Tibial artery (tissue), 4 donors: ENCODE data around the gene SNTG2.

ENCODE experiments used
- DNase-seq, 2 donors: peaks; one replicate each; pipeline ENCODE4 v3.0.0-alpha.2; 2019
- H3K27ac ChIP-seq, 2 donors: fragments of 200-600 bp; sonication (generic) in 1 of 2; 1 replicate in 1 of 2; 2 replicates in 1 of 2; pipeline ENCODE4 v1.5.1; 2018 to 2019; ENCODE audit warnings: mild to moderate bottlenecking in 1 of 2
- H3K27me3 ChIP-seq, 2 donors: fragments of 200-600 bp; sonication (generic) in 1 of 2; one replicate each; pipeline versions ENCODE4 v1.5.1 to v1.6.0; 2016 to 2019
- H3K36me3 ChIP-seq, 3 donors: fragments of 200-600 bp; sonication (generic) in 2 of 3; one replicate each; pipeline ENCODE4 v1.5.1; 2016 to 2019; ENCODE audit warnings: mild to moderate bottlenecking in 2 of 3
- H3K4me1 ChIP-seq, 4 donors: fragments of 200-600 bp; sonication (generic) in 2 of 4; 1 replicate in 3 of 4; 2 replicates in 1 of 4; pipeline ENCODE4 v1.5.1; 2016 to 2019
- H3K4me3 ChIP-seq, 2 donors: fragments of 200-600 bp; sonication (generic) in 1 of 2; 1 replicate in 1 of 2; 2 replicates in 1 of 2; pipeline ENCODE4 v1.5.1; 2018 to 2019; ENCODE audit warnings: mild to moderate bottlenecking in 2 of 2
- H3K9me3 ChIP-seq, 3 donors: fragments of 200-600 bp; sonication (generic) in 1 of 3; one replicate each; pipeline ENCODE4 v1.5.1; 2016 to 2019
- CTCF ChIP-seq, 2 experiments: fragments of 200-600 bp in 1 of 2; fragments of 450-650 bp in 1 of 2; IDR thresholded peaks; one replicate each; pipeline ENCODE4 v1.5.1; 2017 to 2019; ENCODE audit warnings: antibody characterized with exemption in 2 of 2, mild to moderate bottlenecking in 1 of 2, moderate library complexity in 1 of 2
- intact Hi-C: fragments of 100-400 bp; cut with DNase I; formaldehyde crosslinking; loops from one replicate; pipeline ENCODE4 v1.15.0; 2023; ENCODE audit warnings: low total_unique reads

SNTG2 gene

GRCh38 chr2:923832-924601 lies 26.6 kb upstream of the SNTG2 start:
- H3K27ac ChIP-seq: no peak overlapping the region
- no peak overlapping the region for H3K4me3 ChIP-seq
- no peaks in the 10 kb centered on the region for H3K36me3 ChIP-seq
- H3K4me1 ChIP-seq: no peaks in the 10 kb centered on the region
- TF ChIP-seq CTCF (IDR thresholded peaks at IDR 0.05): no peak
- DNase-seq: no peak
- intact Hi-C loops: no loop called here
- peaks cover 0 to 7% of the 10 kb centered on the region in 2 donors for H3K27me3 ChIP-seq
- no peaks in the 10 kb centered on the region for H3K9me3 ChIP-seq

DNA sequence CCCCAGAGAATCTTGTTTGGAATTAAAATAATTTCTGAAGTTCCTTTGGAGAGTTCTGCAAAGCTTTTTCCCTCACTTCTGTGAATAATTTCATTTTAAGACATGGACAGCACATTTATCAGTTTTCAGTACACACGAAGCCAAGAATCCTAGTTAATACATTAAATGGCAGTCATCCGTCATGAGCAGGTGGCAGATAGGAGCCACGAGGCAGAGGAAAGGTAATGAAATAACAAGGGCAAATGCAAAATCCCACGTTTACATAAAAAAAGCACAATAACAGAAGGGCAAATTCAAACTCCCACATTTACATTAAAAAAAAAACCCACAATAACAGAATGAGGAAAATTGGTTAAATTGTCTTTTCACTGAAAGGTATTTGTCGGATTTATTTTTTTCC lies 25.9 kb upstream of the SNTG2 start:
- intact Hi-C loops: no loop called here
- H3K4me1 ChIP-seq: no peaks in the 10 kb centered on the region
- TF ChIP-seq CTCF (IDR thresholded peaks at IDR 0.05): no peak

GRCh38 chr2:925309-925708 lies 25.3 kb upstream of the SNTG2 start:
- DNase-seq: no peak
- no peaks in the 10 kb centered on the region for H3K36me3 ChIP-seq

More for the DNA sequence above, 25.9 kb upstream of the SNTG2 start:
- no peak overlapping the region for H3K27ac ChIP-seq
- H3K36me3 ChIP-seq: no peaks in the 10 kb centered on the region
- DNase-seq: no peak
- no peak overlapping the region for H3K4me3 ChIP-seq
- peaks cover 0 to 7% of the 10 kb centered on the region in 2 donors for H3K27me3 ChIP-seq
- H3K9me3 ChIP-seq: no peaks in the 10 kb centered on the region

DNA sequence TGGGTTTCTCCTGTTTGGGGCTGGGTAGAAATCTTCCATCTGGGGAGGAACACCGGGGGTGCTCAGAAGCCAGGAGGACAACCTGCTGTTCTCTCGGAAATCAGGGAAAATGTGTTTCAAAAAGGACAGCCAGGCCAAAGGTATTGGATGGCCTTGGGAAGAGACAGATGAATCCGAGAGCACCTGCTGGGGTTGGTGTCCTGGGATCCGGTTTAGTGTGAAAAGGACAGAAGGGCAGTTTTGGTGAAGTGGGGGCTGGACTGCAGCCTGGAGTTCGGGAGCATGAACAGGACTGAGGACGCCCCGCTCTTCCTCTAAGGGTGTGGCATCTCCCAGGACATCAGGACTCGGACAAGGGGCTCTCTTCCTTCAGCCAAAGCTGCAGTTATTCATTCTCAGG lies 24.9 kb upstream of the SNTG2 start:
- no peaks in the 10 kb centered on the region for H3K4me1 ChIP-seq
- H3K4me3 ChIP-seq: no peak overlapping the region
- no peak for DNase-seq
- no peak overlapping the region for H3K27ac ChIP-seq
- H3K9me3 ChIP-seq: no peaks in the 10 kb centered on the region
- no peaks in the 10 kb centered on the region for H3K36me3 ChIP-seq
- TF ChIP-seq CTCF (IDR thresholded peaks at IDR 0.05): no peak
- intact Hi-C loops: no loop called here
- H3K27me3 ChIP-seq: peaks cover 0 to 7% of the 10 kb centered on the region in 2 donors

More at GRCh38 chr2:925309-925708, 25.3 kb upstream of the SNTG2 start:
- Histone ChIP-seq H3K27ac (no peak overlapping the region), H3K4me3 (no peak overlapping the region), H3K4me1 (no peaks in the 10 kb centered on the region), H3K9me3 (no peaks in the 10 kb centered on the region), H3K27me3 (peaks cover 0 to 7% of the 10 kb centered on the region in 2 donors)
- no peak for TF ChIP-seq CTCF (IDR thresholded peaks at IDR 0.05)
- intact Hi-C loops: no loop called here

DNA sequence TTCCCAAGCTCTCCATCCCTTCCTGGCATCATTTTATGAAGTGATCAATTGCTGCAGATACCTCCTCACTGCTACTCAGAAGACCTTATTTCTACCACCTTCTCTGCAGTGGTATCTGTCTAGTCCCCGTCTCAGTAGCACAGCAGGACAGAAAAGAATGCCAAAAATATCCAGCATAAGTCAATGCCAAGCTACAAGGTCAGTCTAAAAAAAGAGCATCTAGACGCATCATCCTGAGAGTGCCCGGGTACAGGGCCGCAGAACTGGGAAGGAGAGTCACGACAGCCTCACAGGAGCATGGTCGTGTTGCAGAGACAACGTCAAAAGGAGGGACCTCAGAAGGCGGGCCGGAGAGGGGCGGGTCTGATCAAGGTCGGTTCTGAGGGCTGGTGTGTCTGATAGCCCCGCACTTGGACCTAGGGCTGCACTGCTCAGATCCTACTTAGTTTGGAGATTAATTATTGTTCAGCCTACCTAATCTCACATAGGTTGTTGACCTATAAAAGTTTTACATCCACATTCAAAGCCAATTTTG lies 24.3 kb upstream of the SNTG2 start:
- H3K27ac ChIP-seq: no peak overlapping the region
- intact Hi-C loops: no loop called here
- no peak for DNase-seq
- TF ChIP-seq CTCF (IDR thresholded peaks at IDR 0.05): no peak
- H3K9me3 ChIP-seq: no peaks in the 10 kb centered on the region
- H3K27me3 ChIP-seq: peaks cover 0 to 6% of the 10 kb centered on the region in 2 donors
- H3K4me3 ChIP-seq: no peak overlapping the region
- no peaks in the 10 kb centered on the region for H3K36me3 ChIP-seq
- H3K4me1 ChIP-seq: no peaks in the 10 kb centered on the region
